Measurements from ENCODE around the gene B4GALT1. TPM values are rescaled to one million over a fixed set of nuclear protein-coding genes. Genes with fewer than 3 reads are reported as not detected.

Gene B4GALT1
- total RNA-seq, 1 experiment from 2014 or later = 31.4 TPM

DNA sequence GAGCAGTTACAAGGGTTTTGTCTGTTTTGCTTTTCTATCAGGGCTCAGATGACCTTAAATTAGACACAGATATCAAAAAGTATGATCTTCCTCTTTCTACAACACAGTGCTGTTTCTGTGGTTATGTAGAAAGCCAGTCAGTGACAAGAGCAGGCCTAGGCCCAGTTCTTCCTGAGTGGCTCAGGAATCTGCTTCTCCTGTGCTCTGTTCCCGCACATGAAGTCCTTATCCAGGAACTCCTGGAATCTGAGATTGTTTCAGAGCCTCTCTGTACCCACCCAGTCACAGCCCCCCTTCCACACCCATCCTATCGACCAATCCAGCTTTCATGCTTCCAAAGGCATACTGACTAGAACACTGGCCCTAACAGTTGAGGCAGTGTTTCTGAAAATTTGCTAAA is 50.3 kb downstream of the B4GALT1 start:
- Histone ChIP-seq H2AFZ (ENCODE audit: low read depth, low read length, poor library complexity, severe bottlenecking) (no peak overlapping the region), H3K4me1 (ENCODE audit: control insufficient read depth in 1 of 2, insufficient read depth in 2 of 2, low read length in 2 of 2) (peaks cover 11 to 16% of the 10 kb centered on the region in 2 experiments), H3K27ac (ENCODE audit: low read depth, low read length) (no peak overlapping the region), H3K79me2 (ENCODE audit: insufficient read depth, low read length) (no peaks in the 10 kb centered on the region), H3K9ac (ENCODE audit: low read length) (no peak overlapping the region), H3K4me3 (replicated peaks in 1 of 2; ENCODE audit: low read depth in 1 of 2, low read length in 2 of 2) (no peak overlapping the region), H4K20me1 (ENCODE audit: insufficient read depth) (no peaks in the 10 kb centered on the region), H3K36me3 (ENCODE audit: control insufficient read depth in 1 of 2, insufficient read depth in 2 of 2, low read length in 2 of 2) (no peaks in the 10 kb centered on the region), H3K9me3 (ENCODE audit: control insufficient read depth in 1 of 2, insufficient read depth in 1 of 2, low read depth in 1 of 2, low read length in 2 of 2) (no peaks in the 10 kb centered on the region), H3K27me3 (ENCODE audit: insufficient read depth, low read length) (no peaks in the 10 kb centered on the region), H3K4me2 (ENCODE audit: low read length) (peak overlapping the region; percentile 32), H3K9me2 (ENCODE audit: insufficient read depth) (no peaks in the 10 kb centered on the region)
- ATAC-seq (no peak; the same call in 1 of the 2 replicates), DNase-seq (ENCODE audit: low read depth, low spot score) (no peak)
- CTCF ChIA-PET = no interaction called here
- TF ChIP-seq CEBPB (IDR thresholded peaks at IDR 0.05; ENCODE audit: low read depth) = no peak
- TF ChIP-seq, protein P1, sequence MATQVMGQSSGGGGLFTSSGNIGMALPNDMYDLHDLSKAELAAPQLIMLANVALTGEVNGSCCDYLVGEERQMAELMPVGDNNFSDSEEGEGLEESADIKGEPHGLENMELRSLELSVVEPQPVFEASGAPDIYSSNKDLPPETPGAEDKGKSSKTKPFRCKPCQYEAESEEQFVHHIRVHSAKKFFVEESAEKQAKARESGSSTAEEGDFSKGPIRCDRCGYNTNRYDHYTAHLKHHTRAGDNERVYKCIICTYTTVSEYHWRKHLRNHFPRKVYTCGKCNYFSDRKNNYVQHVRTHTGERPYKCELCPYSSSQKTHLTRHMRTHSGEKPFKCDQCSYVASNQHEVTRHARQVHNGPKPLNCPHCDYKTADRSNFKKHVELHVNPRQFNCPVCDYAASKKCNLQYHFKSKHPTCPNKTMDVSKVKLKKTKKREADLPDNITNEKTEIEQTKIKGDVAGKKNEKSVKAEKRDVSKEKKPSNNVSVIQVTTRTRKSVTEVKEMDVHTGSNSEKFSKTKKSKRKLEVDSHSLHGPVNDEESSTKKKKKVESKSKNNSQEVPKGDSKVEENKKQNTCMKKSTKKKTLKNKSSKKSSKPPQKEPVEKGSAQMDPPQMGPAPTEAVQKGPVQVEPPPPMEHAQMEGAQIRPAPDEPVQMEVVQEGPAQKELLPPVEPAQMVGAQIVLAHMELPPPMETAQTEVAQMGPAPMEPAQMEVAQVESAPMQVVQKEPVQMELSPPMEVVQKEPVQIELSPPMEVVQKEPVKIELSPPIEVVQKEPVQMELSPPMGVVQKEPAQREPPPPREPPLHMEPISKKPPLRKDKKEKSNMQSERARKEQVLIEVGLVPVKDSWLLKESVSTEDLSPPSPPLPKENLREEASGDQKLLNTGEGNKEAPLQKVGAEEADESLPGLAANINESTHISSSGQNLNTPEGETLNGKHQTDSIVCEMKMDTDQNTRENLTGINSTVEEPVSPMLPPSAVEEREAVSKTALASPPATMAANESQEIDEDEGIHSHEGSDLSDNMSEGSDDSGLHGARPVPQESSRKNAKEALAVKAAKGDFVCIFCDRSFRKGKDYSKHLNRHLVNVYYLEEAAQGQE (IDR thresholded peaks at IDR 0.05; ENCODE audit: low read depth) = no peak
- TF ChIP-seq EZH2 (IDR thresholded peaks at IDR 0.05) = no peak
- no peak for TF ChIP-seq ZFX (IDR thresholded peaks at IDR 0.05)
- BruUV-seq (replicated peaks) = no TSS peak
- RAD21 ChIA-PET (ENCODE audit: low non-redundant PET in 1 of 2, low total read pairs in 2 of 2, uncharacterized antibody in 2 of 2, unreplicated experiment in 2 of 2) = no interaction called here
- intact Hi-C loops (cut with micrococcal nuclease) = no loop called here
- POLR2A ChIA-PET = no interaction called here

GRCh38 chr9:33114746-33115145 is 52.4 kb downstream of the B4GALT1 start:
- ATAC-seq = no peak
- Histone ChIP-seq H4K20me1 (ENCODE audit: insufficient read depth) (no peaks in the 10 kb centered on the region), H3K36me3 (ENCODE audit: control insufficient read depth in 1 of 2, insufficient read depth in 2 of 2, low read length in 2 of 2) (no peaks in the 10 kb centered on the region), H3K27me3 (ENCODE audit: insufficient read depth, low read length) (no peaks in the 10 kb centered on the region), H3K79me2 (ENCODE audit: insufficient read depth, low read length) (no peaks in the 10 kb centered on the region), H3K9me2 (ENCODE audit: insufficient read depth) (no peaks in the 10 kb centered on the region), H3K9ac (ENCODE audit: low read length) (no peak overlapping the region), H3K9me3 (ENCODE audit: control insufficient read depth in 1 of 2, insufficient read depth in 1 of 2, low read depth in 1 of 2, low read length in 2 of 2) (no peaks in the 10 kb centered on the region), H3K4me3 (replicated peaks in 1 of 2; ENCODE audit: low read depth in 1 of 2, low read length in 2 of 2) (no peak overlapping the region), H3K27ac (ENCODE audit: low read depth, low read length) (no peak overlapping the region), H3K4me1 (ENCODE audit: control insufficient read depth in 1 of 2, insufficient read depth in 2 of 2, low read length in 2 of 2) (peaks cover 11 to 16% of the 10 kb centered on the region in 2 experiments), H3K4me2 (ENCODE audit: low read length) (no peak overlapping the region), H2AFZ (ENCODE audit: low read depth, low read length, poor library complexity, severe bottlenecking) (no peak overlapping the region)
- CTCF ChIA-PET = no interaction called here
- intact Hi-C loops (cut with micrococcal nuclease) = no loop called here
- POLR2A ChIA-PET = no interaction called here
- no peak for DNase-seq (ENCODE audit: low read depth, low spot score)
- RAD21 ChIA-PET (ENCODE audit: low non-redundant PET in 1 of 2, low total read pairs in 2 of 2, uncharacterized antibody in 2 of 2, unreplicated experiment in 2 of 2) = no interaction called here
- TF ChIP-seq CTCF (IDR thresholded peaks at IDR 0.05 in 2 of 3, conservative IDR thresholded peaks at IDR 0.05 in 1 of 3; ENCODE audit: borderline replicate concordance in 1 of 3, insufficient read depth in 1 of 3, low read depth in 2 of 3, low read length in 2 of 3) (no peak), ZNF274 (IDR thresholded peaks at IDR 0.05; ENCODE audit: low read depth, low read length) (no peak), SIN3A (IDR thresholded peaks at IDR 0.05; ENCODE audit: low read depth) (no peak), EZH2 (IDR thresholded peaks at IDR 0.05) (no peak)
- BruUV-seq (replicated peaks) = no TSS peak

All from HCT116 (cell line).